LNCAP (cell line): ENCODE data around the gene SPTBN2.

Source experiments
- TF ChIP-seq, protein P1 (sequence below): fragments of 450-650 bp; IDR thresholded peaks from 2 replicates; pipeline ENCODE4 v1.5.1; 2017; ENCODE audit warnings: mild to moderate bottlenecking

The SPTBN2 gene

DNA sequence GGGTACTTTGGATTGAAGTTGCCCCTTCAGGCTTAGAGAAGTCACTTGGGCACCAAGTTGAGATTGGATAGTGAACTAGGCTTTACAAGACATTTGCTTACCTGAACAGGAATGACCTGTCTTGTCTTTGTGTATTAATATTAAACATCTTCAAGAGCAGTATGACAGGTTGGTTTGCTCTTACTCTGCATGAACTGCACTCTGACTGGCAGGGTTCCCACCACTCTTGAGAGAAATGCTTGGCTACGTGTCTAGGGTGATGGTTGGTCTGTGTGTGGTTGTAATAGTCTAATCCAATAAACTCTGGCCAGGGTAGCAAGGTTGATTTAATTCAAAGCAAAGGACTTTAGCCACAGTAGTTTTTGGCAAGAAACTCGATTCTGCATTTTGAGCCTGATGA lies 20.1 kb upstream of the SPTBN2 start:
- TF ChIP-seq, protein P1, sequence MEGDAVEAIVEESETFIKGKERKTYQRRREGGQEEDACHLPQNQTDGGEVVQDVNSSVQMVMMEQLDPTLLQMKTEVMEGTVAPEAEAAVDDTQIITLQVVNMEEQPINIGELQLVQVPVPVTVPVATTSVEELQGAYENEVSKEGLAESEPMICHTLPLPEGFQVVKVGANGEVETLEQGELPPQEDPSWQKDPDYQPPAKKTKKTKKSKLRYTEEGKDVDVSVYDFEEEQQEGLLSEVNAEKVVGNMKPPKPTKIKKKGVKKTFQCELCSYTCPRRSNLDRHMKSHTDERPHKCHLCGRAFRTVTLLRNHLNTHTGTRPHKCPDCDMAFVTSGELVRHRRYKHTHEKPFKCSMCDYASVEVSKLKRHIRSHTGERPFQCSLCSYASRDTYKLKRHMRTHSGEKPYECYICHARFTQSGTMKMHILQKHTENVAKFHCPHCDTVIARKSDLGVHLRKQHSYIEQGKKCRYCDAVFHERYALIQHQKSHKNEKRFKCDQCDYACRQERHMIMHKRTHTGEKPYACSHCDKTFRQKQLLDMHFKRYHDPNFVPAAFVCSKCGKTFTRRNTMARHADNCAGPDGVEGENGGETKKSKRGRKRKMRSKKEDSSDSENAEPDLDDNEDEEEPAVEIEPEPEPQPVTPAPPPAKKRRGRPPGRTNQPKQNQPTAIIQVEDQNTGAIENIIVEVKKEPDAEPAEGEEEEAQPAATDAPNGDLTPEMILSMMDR, result no peak

DNA sequence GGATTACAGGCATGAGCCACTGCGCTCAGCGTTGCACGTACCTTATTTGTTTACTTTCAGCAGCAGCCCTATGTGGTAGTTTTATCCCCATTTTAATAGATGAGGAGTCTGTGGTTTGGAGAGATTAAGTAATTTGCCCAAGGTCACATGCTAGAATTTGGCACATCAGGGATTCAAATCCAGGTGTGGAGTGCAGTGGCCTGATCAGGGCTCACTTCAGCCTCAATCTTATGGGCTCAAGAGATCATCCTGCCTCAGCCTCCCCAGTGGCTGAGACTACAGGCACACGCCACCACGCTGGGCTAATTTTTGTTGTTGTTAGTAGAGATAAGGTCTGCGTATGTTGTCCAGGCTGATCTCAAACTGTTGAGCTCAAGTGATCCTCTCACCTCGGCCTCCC lies 18.5 kb upstream of the SPTBN2 start:
- TF ChIP-seq, protein P1, result no peak

DNA sequence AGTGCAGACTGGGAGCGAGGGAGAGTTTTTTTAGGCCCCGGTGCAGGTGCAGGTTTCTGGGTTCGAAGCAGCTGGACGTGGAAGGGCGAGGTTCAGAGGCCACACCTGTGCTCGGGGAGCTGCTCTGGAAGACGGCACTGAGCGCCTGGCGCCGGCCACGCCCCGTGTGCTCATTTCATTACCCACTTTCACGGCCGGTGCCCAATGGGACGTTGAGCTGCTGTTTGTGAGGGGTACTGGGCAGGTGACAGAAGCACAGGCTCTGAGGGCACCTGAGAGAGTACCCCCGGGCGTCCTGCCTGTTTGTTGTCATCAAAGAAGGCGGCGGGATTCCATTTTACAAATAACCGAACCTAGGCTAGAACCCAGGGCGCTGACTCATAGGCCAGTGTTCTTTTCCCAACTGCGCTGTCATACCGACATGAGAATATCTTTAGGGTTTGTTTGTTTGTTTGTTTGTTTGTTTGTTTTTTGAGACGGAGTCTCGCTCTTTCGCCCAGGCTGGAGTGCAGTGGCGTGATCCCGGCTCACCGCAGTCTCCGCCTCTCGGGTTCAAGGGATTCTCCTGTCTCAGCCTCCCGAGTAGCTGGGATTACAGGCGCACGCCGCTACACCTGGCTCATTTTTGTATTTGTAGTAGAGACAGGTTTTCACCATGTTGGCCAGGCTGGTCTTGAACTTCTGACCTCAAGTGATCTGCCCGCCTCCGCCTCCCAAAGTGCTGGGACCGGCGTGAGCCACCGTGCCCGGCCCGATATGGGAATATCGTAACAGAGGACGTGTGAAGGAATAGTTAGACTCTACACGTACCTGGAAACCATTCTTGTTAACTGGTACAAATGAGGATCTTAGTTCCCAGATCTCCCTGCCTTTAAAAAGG lies 16.6 kb upstream of the SPTBN2 start:
- TF ChIP-seq, protein P1, result no peak

DNA sequence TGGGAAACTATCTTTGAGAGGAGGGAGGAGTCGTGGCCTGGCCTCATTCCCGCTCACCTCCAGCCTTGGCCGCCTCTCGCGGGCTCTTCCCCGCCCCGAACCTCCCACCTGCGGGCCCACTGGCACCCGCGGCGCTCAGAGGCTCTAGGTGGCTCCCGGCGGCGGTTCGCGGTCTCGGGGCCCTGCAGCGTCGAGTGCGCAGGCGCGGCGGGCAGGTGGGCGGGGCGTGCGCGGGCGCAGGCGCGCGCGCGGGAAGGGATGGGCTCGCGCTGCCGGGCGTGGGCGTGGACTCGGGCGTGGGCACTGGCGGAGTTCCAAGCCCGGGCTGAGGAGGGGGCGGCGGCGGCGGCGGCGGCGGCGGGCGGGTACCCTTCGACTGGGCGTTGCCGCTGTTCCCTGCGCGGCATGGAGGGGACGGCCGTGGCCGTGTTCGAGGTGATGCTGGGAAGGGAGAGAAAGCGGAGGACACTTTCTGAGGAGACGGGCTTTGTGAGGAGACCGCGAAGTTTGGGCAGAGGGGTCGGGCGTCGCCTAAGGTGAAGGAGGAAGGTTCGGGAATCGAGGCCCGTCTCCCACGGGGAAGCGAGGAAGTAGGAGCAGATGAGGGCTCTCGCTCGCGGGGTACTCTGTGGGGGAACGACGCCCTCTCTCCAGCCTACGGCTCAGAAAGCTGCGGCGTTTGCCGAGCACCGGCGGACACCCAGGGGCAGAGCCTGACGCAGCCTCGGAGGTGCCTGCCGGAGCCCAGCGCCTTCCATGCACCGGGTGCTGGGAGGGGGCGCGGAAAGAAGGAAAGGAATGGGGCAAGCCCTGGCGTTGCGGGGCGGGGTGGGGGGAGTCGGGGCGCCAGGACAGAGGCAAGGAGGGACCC lies 15.7 kb upstream of the SPTBN2 start:
- TF ChIP-seq, protein P1, result no peak

DNA sequence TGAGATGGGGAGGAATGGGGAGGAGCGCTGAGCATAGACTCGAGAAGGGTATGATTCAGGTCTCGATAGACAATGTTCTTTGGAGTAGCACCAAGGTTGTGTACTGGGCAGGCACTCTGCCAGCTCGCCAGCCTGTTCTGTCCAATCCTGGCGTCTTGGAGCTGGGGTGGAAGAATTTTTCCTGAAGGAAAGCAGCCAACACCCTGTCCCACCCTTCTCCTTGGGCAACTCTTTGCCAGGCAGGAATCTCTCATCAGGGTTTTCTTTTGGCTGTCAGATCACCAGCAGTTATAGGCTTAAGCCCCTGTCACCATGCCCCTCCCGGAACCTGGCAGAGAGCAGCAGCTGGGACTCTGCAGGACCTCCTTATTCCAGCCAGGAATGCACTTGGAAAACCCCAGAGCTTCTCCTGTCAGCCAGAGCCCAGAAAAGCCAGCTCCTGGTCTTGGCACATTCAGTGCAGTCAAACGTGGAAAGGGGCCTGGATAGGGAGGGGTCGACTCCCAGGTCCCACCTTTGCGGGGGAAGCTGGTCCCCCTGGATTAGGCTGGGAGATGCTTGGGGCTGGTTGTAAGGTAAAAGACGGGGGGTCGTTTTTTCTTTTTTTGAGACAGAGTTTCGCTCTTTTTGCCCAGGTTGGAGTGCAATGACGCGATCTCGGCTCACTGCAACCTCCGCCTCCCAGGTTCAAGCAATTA lies 14.4 kb upstream of the SPTBN2 start:
- TF ChIP-seq, protein P1, result no peak

DNA sequence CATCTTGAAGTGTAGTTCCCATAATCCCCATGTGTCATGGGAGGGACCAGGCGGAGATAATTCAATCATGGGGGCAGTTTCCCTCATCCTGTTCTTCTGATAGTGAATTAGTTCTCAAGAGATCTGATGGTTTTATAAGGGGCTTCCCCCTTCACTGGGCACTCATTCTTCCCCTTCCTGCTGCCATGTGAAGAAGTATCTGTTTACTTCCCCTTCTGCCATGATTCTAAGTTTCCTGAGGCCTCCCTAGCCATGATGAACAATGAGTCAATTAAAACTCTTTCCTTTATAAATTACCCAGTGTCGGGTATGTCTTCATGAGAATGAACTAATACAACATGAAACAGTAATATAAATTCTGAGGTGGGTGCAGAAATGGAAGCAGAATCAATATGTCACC lies 12.1 kb upstream of the SPTBN2 start:
- TF ChIP-seq, protein P1, result no peak

DNA sequence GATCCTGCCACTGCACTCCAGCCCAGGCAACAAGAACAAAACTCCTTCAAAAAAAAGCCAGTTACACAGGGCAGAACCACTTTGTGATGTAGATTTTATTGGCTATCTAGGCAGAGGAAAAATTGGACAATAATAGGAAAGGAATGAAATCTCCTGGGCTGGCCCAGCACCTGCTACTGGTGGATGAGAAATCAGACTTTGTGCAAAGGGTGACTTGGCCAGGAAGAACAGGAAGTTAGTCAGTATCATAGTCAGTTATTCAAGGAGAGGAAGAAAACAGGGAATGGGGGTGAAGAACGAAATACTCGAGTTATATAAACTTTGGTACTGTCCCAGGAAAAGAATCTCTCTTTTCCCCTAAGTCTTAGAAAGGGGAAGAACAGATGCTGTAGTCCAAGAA lies 11.0 kb upstream of the SPTBN2 start:
- TF ChIP-seq, protein P1, result no peak
